Measurements from ENCODE around the gene GOLGA8B. TPM values are rescaled to one million over a fixed set of nuclear protein-coding genes. Genes with fewer than 3 reads are reported as not detected.

Gene GOLGA8B
- total and polyA plus RNA-seq, 2 of the 8 experiments (the other 6 are each of a cell fraction or from before 2014, with no cell fraction given), result 14.1 to 23.3 TPM

DNA sequence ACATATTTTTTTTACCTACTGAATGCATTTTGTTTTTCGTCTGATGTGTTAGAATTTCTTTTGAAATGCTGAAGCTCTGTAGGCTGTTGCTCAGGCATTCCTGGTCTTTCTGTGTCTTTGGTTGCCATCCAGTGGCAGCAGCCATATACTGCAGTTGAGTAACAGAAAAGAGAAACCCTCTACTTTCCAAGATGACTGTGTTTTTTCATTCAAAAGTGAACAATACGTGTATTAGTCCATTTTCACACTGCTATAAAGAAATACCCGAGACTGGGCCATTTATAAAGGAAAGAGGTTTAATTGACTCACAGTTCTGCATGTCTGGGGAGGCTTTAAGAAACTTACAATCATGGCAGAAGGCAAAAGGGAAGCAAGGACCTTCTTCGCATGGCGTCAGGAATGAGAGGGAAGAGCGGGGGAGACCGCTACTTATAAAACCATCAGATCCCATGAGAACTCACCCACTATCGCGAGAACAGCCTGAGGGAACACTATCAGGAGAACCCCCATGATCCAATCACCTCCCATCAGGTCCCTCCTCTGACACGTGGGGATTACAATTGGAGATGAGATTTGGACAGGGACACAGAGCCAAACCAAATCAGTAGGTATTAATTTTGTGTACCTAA, 4.7 kb upstream of the GOLGA8B start (continued):
- TF ChIP-seq CTCF (IDR thresholded peaks at IDR 0.05; ENCODE audit: control extremely low read depth in 1 of 3, insufficient read depth in 1 of 3, low read depth in 1 of 3, low read length in 3 of 3) (peak in 2 of 3 experiments; percentile 67 to 78; a peak in 3 of 4 replicates), CHD7 (IDR thresholded peaks at IDR 0.05; ENCODE audit: insufficient replicate concordance, low read length) (no peak), BACH1 (IDR thresholded peaks at IDR 0.05; ENCODE audit: low read length) (no peak), YY1 (IDR thresholded peaks at IDR 0.05; ENCODE audit: low read depth, low read length) (peak; percentile 61; the same call in 1 of the 2 replicates), TBP (IDR thresholded peaks at IDR 0.05; ENCODE audit: low read depth, low read length) (peak; percentile 90), SRF (IDR thresholded peaks at IDR 0.05; ENCODE audit: low read depth, low read length) (no peak), KDM4A (IDR thresholded peaks at IDR 0.05; ENCODE audit: low read depth, low read length, severe bottlenecking) (peak; percentile 76), CEBPB (IDR thresholded peaks at IDR 0.05; ENCODE audit: low read depth, low read length) (0 out of 2 replicates have a peak, but pooled peaks have one; percentile 39)
